H1 (cell line): ENCODE measurements around the gene SPOP. TPM values are rescaled to one million over a fixed set of nuclear protein-coding genes. Genes with fewer than 3 reads are reported as not detected.

Experiments
- CTCF ChIA-PET: fragments of 300-600 bp; sonication (Branson Sonifier 250); formaldehyde crosslinking; loops from one replicate; lab custom pipeline; 2021; ENCODE audit not compliant: partially characterized antibody; lab: Charles Lee
- POLR2A ChIA-PET: fragments of 300-600 bp; sonication (Branson Sonifier 250); formaldehyde crosslinking; loops from one replicate; lab custom pipeline; 2021; ENCODE audit warnings: inconsistent platforms; ENCODE audit not compliant: partially characterized antibody; lab: Charles Lee
- DNase-seq, 2 experiments: peaks; one replicate each; pipeline versions ENCODE4 v3.0.0 to v3.0.0-alpha.2; 2010 to 2022; ENCODE audit warnings: low spot score in 2 of 2, low read depth in 1 of 2, mixed read lengths in 1 of 2
- FAIRE-seq: peaks from 2 replicates; lab custom pipeline; 2011; peaks lifted over from hg19 to GRCh38; lab: Jason Lieb, UNC
- H2AFZ ChIP-seq: 2 replicates; pipeline ENCODE4 v1.8.1; 2012; ENCODE audit warnings: low read length, inconsistent platforms
- H2AK5ac ChIP-seq: 2 replicates; pipeline ENCODE4 v1.6.1; 2013; ENCODE audit warnings: low read depth, low read length
- H2BK120ac ChIP-seq: replicated peaks from 2 replicates; pipeline ENCODE3; 2013; ENCODE audit warnings: low read depth, low read length, inconsistent platforms
- H2BK12ac ChIP-seq: 2 replicates; pipeline ENCODE4 v1.6.1; 2013; ENCODE audit warnings: low read depth, low read length
- H2BK15ac ChIP-seq: 2 replicates; pipeline ENCODE4 v1.6.1; 2013; ENCODE audit warnings: low read length
- H2BK20ac ChIP-seq: 2 replicates; pipeline ENCODE4 v1.6.1; 2013; ENCODE audit warnings: low read length
- H2BK5ac ChIP-seq: 2 replicates; pipeline ENCODE4 v1.6.1; 2013; ENCODE audit warnings: low read depth, low read length
- H3K14ac ChIP-seq: 2 replicates; pipeline ENCODE4 v1.6.1; 2013; ENCODE audit warnings: inconsistent platforms; ENCODE audit not compliant: insufficient read length
- H3K18ac ChIP-seq: 2 replicates; pipeline ENCODE4 v1.6.1; 2013; ENCODE audit warnings: low read length; ENCODE audit errors: extremely low read depth
- H3K23ac ChIP-seq: 2 replicates; pipeline ENCODE4 v1.6.1; 2013; ENCODE audit warnings: inconsistent platforms; ENCODE audit not compliant: insufficient read length
- H3K23me2 ChIP-seq: 2 replicates; pipeline ENCODE4 v1.6.1; 2013; ENCODE audit warnings: low read depth, low read length
- H3K27ac ChIP-seq: 2 replicates; pipeline ENCODE4 v1.6.1; 2011; ENCODE audit warnings: low read depth, low read length, inconsistent platforms
- H3K27me3 ChIP-seq, 4 experiments: replicated peaks in 1 of 4; 1 replicate in 1 of 4; 2 replicates in 3 of 4; pipeline versions ENCODE4 v1.6.1 to v1.8.1; 2011 to 2013; ENCODE audit warnings: low read length in 3 of 4, mild to moderate bottlenecking in 3 of 4, inconsistent platforms in 2 of 4, mixed read lengths in 2 of 4, moderate library complexity in 1 of 4; ENCODE audit not compliant: control insufficient read depth in 3 of 4, insufficient read depth in 3 of 4; ENCODE audit errors: extremely low read depth in 1 of 4
- H3K36me3 ChIP-seq, 4 experiments: 2 replicates each; pipeline versions ENCODE4 v1.6.1 to v1.8.1; 2011 to 2013; ENCODE audit warnings: mild to moderate bottlenecking in 4 of 4, low read length in 3 of 4, moderate library complexity in 2 of 4, control low read depth in 1 of 4, inconsistent platforms in 1 of 4; ENCODE audit not compliant: insufficient read depth in 4 of 4, control insufficient read depth in 2 of 4
- H3K4ac ChIP-seq: replicated peaks from 2 replicates; pipeline ENCODE3; 2013; ENCODE audit warnings: low read length, low read depth, mixed read lengths, inconsistent platforms; ENCODE audit not compliant: insufficient read length
- H3K4me1 ChIP-seq, 4 experiments: replicated peaks in 1 of 4; 1 replicate in 1 of 4; 2 replicates in 3 of 4; pipeline versions ENCODE4 v1.6.1 to v1.8.1; 2011 to 2013; ENCODE audit warnings: low read length in 3 of 4, inconsistent platforms in 2 of 4, mixed read lengths in 1 of 4; ENCODE audit not compliant: insufficient read depth in 4 of 4, control insufficient read depth in 3 of 4
- H3K4me2 ChIP-seq, 2 experiments: 2 replicates each; pipeline versions ENCODE4 v1.6.1 to v1.8.1; 2011 to 2013; ENCODE audit warnings: low read depth in 2 of 2, low read length in 2 of 2, control low read depth in 1 of 2, inconsistent platforms in 1 of 2, mild to moderate bottlenecking in 1 of 2; ENCODE audit not compliant: insufficient read depth in 1 of 2
- H3K4me3 ChIP-seq, 4 experiments: fragments of 200-600, 300-600 bp in 1 of 4; sonication (generic), shearing (Covaris generic), sonication (Bioruptor Twin) in 1 of 4; 2 replicates each; pipeline versions ENCODE4 v1.5.1 to v1.8.1; 2011 to 2016; ENCODE audit warnings: low read length in 4 of 4, low read depth in 3 of 4, control low read depth in 2 of 4, inconsistent platforms in 2 of 4, mild to moderate bottlenecking in 2 of 4, mixed read lengths in 1 of 4, moderate library complexity in 1 of 4; ENCODE audit not compliant: insufficient read depth in 2 of 4; ENCODE audit errors: extremely low read depth in 1 of 4
- H3K56ac ChIP-seq: replicated peaks from 2 replicates; pipeline ENCODE3; 2013; ENCODE audit warnings: low read depth, mild to moderate bottlenecking, mixed read lengths, low read length, inconsistent platforms; ENCODE audit not compliant: insufficient read length
- H3K79me1 ChIP-seq: 2 replicates; pipeline ENCODE4 v1.6.1; 2013; ENCODE audit warnings: low read depth, low read length, control low read depth
- H3K79me2 ChIP-seq, 2 experiments: 2 replicates each; pipeline versions ENCODE4 v1.6.1 to v1.8.1; 2012 to 2013; ENCODE audit warnings: low read length in 2 of 2, mild to moderate bottlenecking in 2 of 2, inconsistent platforms in 1 of 2; ENCODE audit not compliant: insufficient read depth in 2 of 2, control insufficient read depth in 1 of 2
- H3K9ac ChIP-seq, 4 experiments: replicated peaks in 1 of 4; 1 replicate in 1 of 4; 2 replicates in 3 of 4; pipeline versions ENCODE4 v1.6.1 to v1.8.1; 2011 to 2013; ENCODE audit warnings: low read depth in 3 of 4, low read length in 3 of 4, control low read depth in 2 of 4, mild to moderate bottlenecking in 2 of 4, moderate library complexity in 2 of 4, inconsistent platforms in 1 of 4; ENCODE audit errors: extremely low read depth in 1 of 4
- H3K9me3 ChIP-seq, 2 experiments: 2 replicates each; pipeline versions ENCODE4 v1.6.1 to v1.8.1; 2012 to 2013; ENCODE audit warnings: mild to moderate bottlenecking in 2 of 2, moderate library complexity in 2 of 2, control low read depth in 1 of 2, inconsistent platforms in 1 of 2, low read depth in 1 of 2, low read length in 1 of 2, mixed read lengths in 1 of 2; ENCODE audit not compliant: insufficient read depth in 2 of 2
- H4K20me1 ChIP-seq, 2 experiments: replicated peaks in 1 of 2; 2 replicates each; pipeline versions ENCODE3 to v1.8.1; 2011 to 2013; ENCODE audit warnings: inconsistent platforms in 2 of 2, low read length in 2 of 2, mild to moderate bottlenecking in 1 of 2; ENCODE audit not compliant: insufficient read depth in 2 of 2, control insufficient read depth in 1 of 2
- H4K5ac ChIP-seq: 2 replicates; pipeline ENCODE4 v1.6.1; 2013; ENCODE audit warnings: low read length, low read depth, mixed read lengths, inconsistent platforms; ENCODE audit not compliant: insufficient read length
- H4K8ac ChIP-seq: 2 replicates; pipeline ENCODE4 v1.8.0; 2013; ENCODE audit warnings: mild to moderate bottlenecking, moderate library complexity, low read length, inconsistent platforms; ENCODE audit not compliant: insufficient read depth; ENCODE audit errors: extremely low read depth
- H4K91ac ChIP-seq: replicated peaks from 2 replicates; pipeline ENCODE3; 2013; ENCODE audit warnings: low read length, mixed read lengths, inconsistent platforms; ENCODE audit not compliant: insufficient read length
- RFX5 ChIP-seq: IDR thresholded peaks from 2 replicates; pipeline ENCODE4 v1.6.1; 2011; ENCODE audit warnings: low read depth, low read length, improper control_type of control experiment, borderline replicate concordance
- WGBS, 2 experiments: shearing (Covaris generic) in 1 of 2; methylation state at CpG; one replicate each; pipeline versions ENCODE4 v1.1.6 to v1.1.7; 2013 to 2015; ENCODE audit warnings: low lambda C conversion rate in 2 of 2, mixed read lengths in 2 of 2, inconsistent platforms in 1 of 2, low coverage in 1 of 2, missing lambda C conversion rate in 1 of 2; ENCODE audit not compliant: insufficient replicate concordance in 2 of 2, insufficient coverage in 1 of 2, insufficient read length in 1 of 2; ENCODE audit errors: extremely low coverage in 1 of 2, missing lambda C conversion rate in 1 of 2; 5-methylcytosine and 5-hydroxymethylcytosine counted together
- polyA plus RNA-seq, 7 experiments: library from polyadenylated mRNA; depleted of rRNA in 3 of 7; stranded (reverse) in 5 of 7; unstranded in 2 of 7; fragments of >200 nt in 5 of 7; fragments of 200-250 nt in 2 of 7; gene quantifications; 1 replicate in 5 of 7; 2 replicates in 1 of 7; 4 replicates in 1 of 7; pipeline versions ENCODE4 v1.2.1 to v1.2.3, GENCODE V29; 2011 to 2013; ENCODE audit warnings: missing spikeins in 2 of 7, mixed read lengths in 2 of 7
- total RNA-seq: library from RNA; stranded (reverse); fragmentation: NEBNext Ultra II Directional; extraction: Animal tissue kit (Norgen Biotek cat#: 25700); gene quantifications from 2 replicates; pipeline ENCODE4 v1.2.1, GENCODE V29; 2021

The SPOP gene
- total and polyA plus RNA-seq, 2 of the 8 experiments (the other 6 are each of a cell fraction or from before 2014, with no cell fraction given): 13.3 to 25.6 TPM

GRCh38 chr17:49597928-49598655 is 79.8 kb downstream of the SPOP start:
- Histone ChIP-seq H4K20me1 (peaks cover 0 to 3% of the 10 kb centered on the region in 2 experiments), H4K91ac (no peak overlapping the region), H2BK20ac (no peak overlapping the region), H2BK120ac (no peak overlapping the region), H3K4me1 (no peaks in the 10 kb centered on the region), H3K18ac (no peak overlapping the region), H3K23ac (no peak overlapping the region), H3K79me1 (no peaks in the 10 kb centered on the region), H3K27me3 (no peaks in the 10 kb centered on the region), H3K9me3 (no peaks in the 10 kb centered on the region), H2AK5ac (no peak overlapping the region), H3K4me2 (no peak overlapping the region), H3K56ac (no peak overlapping the region), H4K8ac (no peak overlapping the region), H2BK15ac (no peak overlapping the region), H3K27ac (no peak overlapping the region), H3K79me2 (no peaks in the 10 kb centered on the region), H3K4me3 (no peak overlapping the region), H2AFZ (no peak overlapping the region), H2BK5ac (no peak overlapping the region), H2BK12ac (no peak overlapping the region), H3K4ac (no peak overlapping the region), H4K5ac (no peak overlapping the region), H3K9ac (no peak overlapping the region), H3K23me2 (no peaks in the 10 kb centered on the region), H3K36me3 (peaks cover 3 to 26% (median 18%) of the 10 kb centered on the region in 4 experiments), H3K14ac (no peak overlapping the region)
- 89% methylated on average over 8 of the region's 8 CpGs; no CpG with 5 or more reads in 1 of the 2 experiments for WGBS, 2 experiments
- no peak for TF ChIP-seq RFX5
- ChIA-PET POLR2A (interaction anchor here (0.9 to 1.9 kb wide), 4 partner anchors 9 to 24 kb away, joined by 3 to 6 read pairs (median 4); no protein-coding TSS in a partner anchor), CTCF (interaction anchor here (0.5 to 2.4 kb wide), 9 partner anchors 10 to 242 kb away, joined by 3 to 11 read pairs (median 4); no protein-coding TSS in a partner anchor)
- FAIRE-seq (no peak), DNase-seq (no peak)
